PC-3 (cell line): ENCODE results near the gene ATMIN. TPM values are rescaled to one million over a fixed set of nuclear protein-coding genes. Genes with fewer than 3 reads are reported as not detected.

Experiments
- ATAC-seq: fragments of 200-7000 bp; cut with Tn5 transposase; 2 replicates; pipeline ENCODE4 v1.9.1; 2020; ENCODE audit warnings: mild to moderate bottlenecking, moderate library complexity
- BruUV-seq: library from RNA; stranded (reverse); fragments of 400-500 nt; replicated peaks from 2 replicates; lab custom pipeline; 2021; lab: Mats Ljungman, UMichigan
- CTCF ChIA-PET: fragments of 300-600 bp; sonication (Branson Sonifier 250); formaldehyde crosslinking; loops from one replicate; lab custom pipeline; 2022; ENCODE audit warnings: antibody characterized with exemption; lab: Charles Lee
- POLR2A ChIA-PET: fragments of 300-600 bp; sonication (Branson Sonifier 250); formaldehyde crosslinking; loops from one replicate; lab custom pipeline; 2022; ENCODE audit warnings: antibody characterized with exemption; ENCODE audit not compliant: unreplicated experiment; lab: Charles Lee
- DNase-seq: peaks from one replicate; pipeline ENCODE4 v3.0.0-alpha.2; 2015
- H2AFZ ChIP-seq: fragments of 300-600 bp; sonication (generic); 2 replicates; pipeline ENCODE4 v1.6.0; 2016; ENCODE audit warnings: antibody characterized with exemption, low read length
- H3F3A ChIP-seq: fragments of 300-600 bp; sonication (generic); one replicate; pipeline ENCODE4 v1.6.0; 2017; ENCODE audit warnings: antibody characterized with exemption, low read length, control low read depth, mild to moderate bottlenecking; ENCODE audit not compliant: unreplicated experiment
- H3K27ac ChIP-seq: fragments of 300-600 bp; sonication (generic); 2 replicates; pipeline ENCODE4 v1.5.1; 2016; ENCODE audit warnings: mild to moderate bottlenecking, low read length
- H3K27me3 ChIP-seq: fragments of 300-600 bp; sonication (generic); 2 replicates; pipeline ENCODE4 v1.6.1; 2016; ENCODE audit warnings: low read length, mixed read lengths
- H3K36me3 ChIP-seq: fragments of 300-600 bp; sonication (generic); 2 replicates; pipeline ENCODE4 v1.6.1; 2016; ENCODE audit warnings: low read depth, mixed run types, low read length, mixed read lengths
- H3K4me1 ChIP-seq: fragments of 300-600 bp; sonication (generic); 2 replicates; pipeline ENCODE4 v1.5.1; 2016; ENCODE audit warnings: low read length; ENCODE audit not compliant: insufficient read depth
- H3K4me2 ChIP-seq: fragments of 300-600 bp; sonication (generic); 2 replicates; pipeline ENCODE4 v1.6.0; 2016; ENCODE audit warnings: low read length
- H3K4me3 ChIP-seq: fragments of 300-600 bp; sonication (generic); 2 replicates; pipeline ENCODE4 v1.5.1; 2016; ENCODE audit warnings: mild to moderate bottlenecking, low read length, mixed read lengths
- H3K79me2 ChIP-seq: fragments of 300-600 bp; sonication (generic); 2 replicates; pipeline ENCODE4 v1.6.1; 2017; ENCODE audit warnings: low read length, mixed read lengths
- H3K9ac ChIP-seq: fragments of 300-600 bp; sonication (generic); 2 replicates; pipeline ENCODE4 v1.6.0; 2016; ENCODE audit warnings: mild to moderate bottlenecking, low read length
- H3K9me2 ChIP-seq: fragments of 300-600 bp; sonication (generic); replicated peaks from 2 replicates; pipeline ENCODE4 v1.6.1; 2016; ENCODE audit warnings: mixed run types, low read length, mixed read lengths
- H3K9me3 ChIP-seq: fragments of 300-600 bp; sonication (generic); 2 replicates; pipeline ENCODE4 v1.6.1; 2016; ENCODE audit warnings: low read length, mixed read lengths
- H4K20me1 ChIP-seq: fragments of 300-600 bp; sonication (generic); 2 replicates; pipeline ENCODE4 v1.6.1; 2016; ENCODE audit warnings: low read length, mixed read lengths
- EZH2 ChIP-seq: fragments of 300-600 bp; sonication (generic); IDR thresholded peaks from one replicate; pipeline ENCODE4 v1.6.1; 2017; ENCODE audit warnings: antibody characterized with exemption, mild to moderate bottlenecking, low read length; ENCODE audit not compliant: unreplicated experiment
- EZH2phosphoT487 ChIP-seq: fragments of 300-600 bp; sonication (generic); IDR thresholded peaks from 2 replicates; pipeline ENCODE4 v1.6.1; 2018; ENCODE audit warnings: mild to moderate bottlenecking, antibody characterized with exemption, low read length, borderline replicate concordance
- intact Hi-C: fragments of 100-400 bp; cut with micrococcal nuclease; formaldehyde crosslinking; loops from 2 replicates; pipeline ENCODE4 v1.9.0; 2023
- total RNA-seq: library from RNA; depleted of rRNA; stranded (reverse); fragments of >200 nt; gene quantifications from 2 replicates; pipeline ENCODE4 v1.2.3, GENCODE V29; 2014
- TF ChIP-seq, protein P1 (sequence below): fragments of 300-600 bp; sonication (generic); conservative IDR thresholded peaks from 2 replicates; pipeline ENCODE4 v1.5.1; 2017; ENCODE audit warnings: antibody characterized with exemption, low read depth, mild to moderate bottlenecking, low read length

The ATMIN gene
- total RNA-seq, 1 experiment from 2014 or later = 35.4 TPM

DNA sequence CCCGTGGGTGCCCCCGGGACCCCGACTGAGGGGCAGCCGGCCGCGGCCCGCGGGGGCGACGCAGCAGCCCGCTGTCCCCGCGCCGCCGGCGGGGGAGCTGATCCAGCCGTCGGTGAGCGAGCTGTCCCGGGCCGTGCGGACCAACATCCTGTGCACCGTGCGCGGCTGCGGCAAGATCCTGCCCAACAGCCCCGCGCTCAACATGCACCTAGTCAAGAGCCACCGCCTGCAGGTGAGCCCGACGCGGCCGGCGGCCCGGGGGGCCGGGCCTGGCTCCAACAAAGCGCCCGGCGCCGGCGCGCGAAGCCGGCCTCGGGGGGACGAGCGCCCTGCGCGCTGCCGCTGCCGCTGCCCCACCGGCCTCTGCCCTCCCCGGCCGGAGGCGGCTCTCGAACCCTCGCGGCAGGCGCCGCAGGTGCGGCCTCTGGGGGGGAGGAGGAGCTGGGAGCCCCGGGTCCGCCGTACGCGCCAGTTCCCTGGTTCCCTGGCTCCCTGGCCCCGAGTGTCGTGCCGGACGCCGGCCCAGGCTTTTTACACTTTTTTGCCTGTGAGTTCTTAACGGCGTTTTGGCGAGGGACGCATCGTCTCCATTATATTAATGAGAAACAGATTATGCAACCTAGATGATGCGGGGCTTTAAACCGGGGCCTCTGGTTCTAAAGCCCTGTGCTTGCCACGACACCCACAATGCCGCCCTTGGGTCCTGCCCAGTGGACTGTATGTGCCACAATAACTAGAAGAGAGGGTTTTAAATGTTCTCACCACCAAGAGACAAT is 521 bp downstream of the ATMIN start:
- ATAC-seq = peak; percentile 56
- no peak for TF ChIP-seq EZH2phosphoT487
- TF ChIP-seq, protein P1, sequence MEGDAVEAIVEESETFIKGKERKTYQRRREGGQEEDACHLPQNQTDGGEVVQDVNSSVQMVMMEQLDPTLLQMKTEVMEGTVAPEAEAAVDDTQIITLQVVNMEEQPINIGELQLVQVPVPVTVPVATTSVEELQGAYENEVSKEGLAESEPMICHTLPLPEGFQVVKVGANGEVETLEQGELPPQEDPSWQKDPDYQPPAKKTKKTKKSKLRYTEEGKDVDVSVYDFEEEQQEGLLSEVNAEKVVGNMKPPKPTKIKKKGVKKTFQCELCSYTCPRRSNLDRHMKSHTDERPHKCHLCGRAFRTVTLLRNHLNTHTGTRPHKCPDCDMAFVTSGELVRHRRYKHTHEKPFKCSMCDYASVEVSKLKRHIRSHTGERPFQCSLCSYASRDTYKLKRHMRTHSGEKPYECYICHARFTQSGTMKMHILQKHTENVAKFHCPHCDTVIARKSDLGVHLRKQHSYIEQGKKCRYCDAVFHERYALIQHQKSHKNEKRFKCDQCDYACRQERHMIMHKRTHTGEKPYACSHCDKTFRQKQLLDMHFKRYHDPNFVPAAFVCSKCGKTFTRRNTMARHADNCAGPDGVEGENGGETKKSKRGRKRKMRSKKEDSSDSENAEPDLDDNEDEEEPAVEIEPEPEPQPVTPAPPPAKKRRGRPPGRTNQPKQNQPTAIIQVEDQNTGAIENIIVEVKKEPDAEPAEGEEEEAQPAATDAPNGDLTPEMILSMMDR = no peak
- TF ChIP-seq EZH2 = no peak
- CTCF ChIA-PET = interaction anchor here (0.6 to 1.3 kb wide), 9 partner anchors 31 to 1400 kb away, joined by 3 to 7 read pairs (median 3); partner anchors contain the start of gene C16orf46
- no TSS peak for BruUV-seq
- Histone ChIP-seq H3K9me3 (no peaks in the 10 kb centered on the region), H4K20me1 (no peaks in the 10 kb centered on the region), H3K27me3 (no peaks in the 10 kb centered on the region), H3K9me2 (no peaks in the 10 kb centered on the region), H3K36me3 (no peaks in the 10 kb centered on the region), H3K4me1 (peaks cover 9% of the 10 kb centered on the region), H3K79me2 (peaks cover 41% of the 10 kb centered on the region), H2AFZ (peak overlapping the region; percentile 59), H3K9ac (peak overlapping the region; percentile 70), H3K27ac (no peak overlapping the region), H3K4me3 (peak overlapping the region; percentile 94), H3F3A (no peaks in the 10 kb centered on the region), H3K4me2 (peak overlapping the region; percentile 92)
- POLR2A ChIA-PET = interaction anchor here (0.6 kb wide), 2 partner anchors 29 to 181 kb away, joined by 3 to 21 read pairs; no protein-coding TSS in a partner anchor
- intact Hi-C loops = loop anchor here (2.0 to 10.0 kb wide), 4 partner anchors 29 to 701 kb away; partner anchors contain the start of genes C16orf46, CENPN and CMC2
- peak; percentile 3 for DNase-seq

DNA sequence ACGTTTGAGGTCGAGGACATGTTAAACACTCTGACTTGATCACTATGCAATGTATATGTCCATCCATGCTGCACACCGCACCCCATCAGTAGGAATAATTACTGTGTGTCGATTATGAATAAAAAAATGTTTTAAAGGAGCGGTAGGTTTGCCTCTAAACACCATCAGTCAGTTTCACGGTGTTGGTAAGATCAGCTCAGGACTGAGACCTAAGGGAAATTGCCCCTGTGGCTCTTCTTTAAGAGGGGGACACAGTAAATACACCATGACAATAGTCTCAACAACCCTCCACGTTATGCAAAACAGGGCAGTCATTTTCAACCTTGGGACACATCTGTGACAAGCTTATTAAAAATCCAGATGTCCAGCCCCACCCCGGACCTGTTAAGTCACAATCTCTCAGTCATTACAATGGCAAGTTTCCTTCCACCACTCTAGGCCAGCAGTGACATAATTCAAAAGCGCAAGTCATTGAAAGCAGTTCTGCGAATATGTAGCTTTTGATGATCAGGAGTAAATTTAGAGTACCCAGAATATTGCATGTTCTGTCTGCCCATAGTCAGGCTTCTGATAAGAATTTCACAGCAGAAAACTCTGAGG is 1.2 kb downstream of the ATMIN start:
- H3K27me3 ChIP-seq = no peaks in the 10 kb centered on the region
- peaks cover 9% of the 10 kb centered on the region for H3K4me1 ChIP-seq
- H3K79me2 ChIP-seq = peaks cover 41% of the 10 kb centered on the region
- CTCF ChIA-PET = interaction anchor here (1.3 kb wide), 1 partner anchor 162 kb away, joined by 7 read pairs; no protein-coding TSS in a partner anchor
- no peaks in the 10 kb centered on the region for H3K36me3 ChIP-seq
- DNase-seq (peak; percentile 28), ATAC-seq (0 out of 2 replicates have a peak, but pooled peaks have one; percentile 3)
- H3K4me2 ChIP-seq = peak overlapping the region; percentile 92
- TF ChIP-seq EZH2phosphoT487 = no peak
- TF ChIP-seq, protein P1 = no peak
- TF ChIP-seq EZH2 = no peak
- H3K27ac ChIP-seq = no peak overlapping the region
- H3K4me3 ChIP-seq = peak overlapping the region; percentile 94
- no peaks in the 10 kb centered on the region for H3F3A ChIP-seq
- peak overlapping the region; percentile 59 for H2AFZ ChIP-seq
- H4K20me1 ChIP-seq = no peaks in the 10 kb centered on the region
- peak overlapping the region; percentile 70 for H3K9ac ChIP-seq
- intact Hi-C loops = loop anchor here (5.0 to 10.0 kb wide), 3 partner anchors 40 to 700 kb away; partner anchors contain the start of gene C16orf46
- no peaks in the 10 kb centered on the region for H3K9me3 ChIP-seq
- TSS peak; percentile 52 for BruUV-seq
- H3K9me2 ChIP-seq = no peaks in the 10 kb centered on the region
- POLR2A ChIA-PET = interaction anchor here (0.6 kb wide), 1 partner anchor 29 kb away, joined by 3 read pairs; no protein-coding TSS in a partner anchor
